Gastrocnemius medialis (tissue), 4 donors: ENCODE results near the gene GABARAPL1.

Experiments used
- CTCF ChIP-seq, 5 experiments: fragments of 450-650 bp in 3 of 5; fragments of 200-600 bp in 2 of 5; sonication (generic) in 2 of 5; IDR thresholded peaks in 4 of 5; conservative IDR thresholded peaks in 1 of 5; 1 replicate in 4 of 5; 2 replicates in 1 of 5; pipeline ENCODE4 v1.5.1; 2016 to 2019; ENCODE audit warnings: antibody characterized with exemption in 5 of 5, mild to moderate bottlenecking in 3 of 5, moderate library complexity in 3 of 5
- POLR2A ChIP-seq, 2 donors: fragments of 450-650 bp; IDR thresholded peaks; one replicate each; pipeline ENCODE4 v1.6.1; 2017; ENCODE audit warnings: antibody characterized with exemption in 2 of 2, mild to moderate bottlenecking in 2 of 2, moderate library complexity in 2 of 2

GRCh38 chr12:10175846-10176636 is 36.6 kb upstream of the GABARAPL1 start:
- no peak for TF ChIP-seq CTCF (IDR thresholded peaks at IDR 0.05 in 4 of 5, conservative IDR thresholded peaks at IDR 0.05 in 1 of 5)
- TF ChIP-seq POLR2A (IDR thresholded peaks at IDR 0.05): no peak
